Suprapubic skin (tissue), 4 donors: ENCODE measurements around the gene SCN1B.

Source experiments
- POLR2A ChIP-seq, 2 donors: fragments of 450-650 bp; IDR thresholded peaks; one replicate each; pipeline ENCODE4 v1.6.1; 2017; ENCODE audit warnings: antibody characterized with exemption in 2 of 2, mild to moderate bottlenecking in 2 of 2, moderate library complexity in 2 of 2
- POLR2AphosphoS5 ChIP-seq, 3 donors: sonication (generic); formaldehyde crosslinking; IDR thresholded peaks; one replicate each; pipeline ENCODE4 v1.6.1; 2017; ENCODE audit warnings: antibody characterized with exemption in 3 of 3
- TF ChIP-seq, protein P1 (sequence below), 2 donors: fragments of 200-600 bp in 1 of 2; fragments of 450-650 bp in 1 of 2; sonication (generic) in 1 of 2; IDR thresholded peaks; one replicate each; pipeline ENCODE4 v1.5.1; 2016 to 2019; ENCODE audit warnings: antibody characterized with exemption in 2 of 2, mild to moderate bottlenecking in 1 of 2, moderate library complexity in 1 of 2

DNA sequence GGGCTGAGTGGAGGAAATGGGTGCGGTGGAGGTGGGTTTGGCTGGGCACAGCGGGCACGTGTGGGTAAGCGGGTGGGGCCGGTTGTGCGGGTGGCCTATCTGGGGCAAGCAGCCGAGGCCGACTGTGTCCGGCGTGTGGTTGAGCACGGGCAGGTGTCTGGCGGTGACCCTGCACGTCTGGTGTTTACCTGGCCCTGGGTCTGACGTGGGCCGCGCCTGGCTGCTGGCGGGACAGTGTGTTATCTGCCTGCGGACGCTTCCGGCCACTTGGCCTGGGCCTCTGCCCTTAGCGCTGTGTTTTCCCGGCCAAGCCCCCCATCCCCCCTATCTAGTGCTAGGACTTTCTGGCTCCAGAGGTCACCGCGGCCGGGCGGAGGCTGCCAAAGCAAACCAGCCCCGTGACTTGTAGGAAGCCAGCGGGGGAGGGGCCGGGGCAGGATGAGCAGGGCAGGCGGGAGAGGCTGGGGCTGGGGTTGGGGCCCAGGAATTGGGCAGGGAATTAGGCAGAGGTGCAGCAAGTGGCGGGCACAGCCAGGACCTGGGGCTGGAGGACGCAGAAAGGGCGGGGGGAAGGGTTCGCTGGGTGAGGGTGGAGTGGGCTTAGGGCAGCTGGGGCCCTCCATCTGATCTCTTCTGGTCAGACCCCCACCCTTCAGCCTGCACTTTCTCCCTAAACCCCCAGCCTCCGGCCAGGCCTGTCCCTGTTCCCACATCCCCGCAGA, 10.7 kb downstream of the SCN1B start:
- TF ChIP-seq, protein P1, sequence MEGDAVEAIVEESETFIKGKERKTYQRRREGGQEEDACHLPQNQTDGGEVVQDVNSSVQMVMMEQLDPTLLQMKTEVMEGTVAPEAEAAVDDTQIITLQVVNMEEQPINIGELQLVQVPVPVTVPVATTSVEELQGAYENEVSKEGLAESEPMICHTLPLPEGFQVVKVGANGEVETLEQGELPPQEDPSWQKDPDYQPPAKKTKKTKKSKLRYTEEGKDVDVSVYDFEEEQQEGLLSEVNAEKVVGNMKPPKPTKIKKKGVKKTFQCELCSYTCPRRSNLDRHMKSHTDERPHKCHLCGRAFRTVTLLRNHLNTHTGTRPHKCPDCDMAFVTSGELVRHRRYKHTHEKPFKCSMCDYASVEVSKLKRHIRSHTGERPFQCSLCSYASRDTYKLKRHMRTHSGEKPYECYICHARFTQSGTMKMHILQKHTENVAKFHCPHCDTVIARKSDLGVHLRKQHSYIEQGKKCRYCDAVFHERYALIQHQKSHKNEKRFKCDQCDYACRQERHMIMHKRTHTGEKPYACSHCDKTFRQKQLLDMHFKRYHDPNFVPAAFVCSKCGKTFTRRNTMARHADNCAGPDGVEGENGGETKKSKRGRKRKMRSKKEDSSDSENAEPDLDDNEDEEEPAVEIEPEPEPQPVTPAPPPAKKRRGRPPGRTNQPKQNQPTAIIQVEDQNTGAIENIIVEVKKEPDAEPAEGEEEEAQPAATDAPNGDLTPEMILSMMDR (IDR thresholded peaks at IDR 0.05) = no peak
- TF ChIP-seq POLR2A (IDR thresholded peaks at IDR 0.05) (peak in 1 of 2 donors; percentile 10), POLR2AphosphoS5 (IDR thresholded peaks at IDR 0.05) (no peak)
